Measurements from ENCODE around the gene UGT1A7. TPM values are rescaled to one million over a fixed set of nuclear protein-coding genes. Genes with fewer than 3 reads are reported as not detected.

UGT1A7 gene
- polyA plus RNA-seq, 1 donor from 2014 or later = not detected

DNA sequence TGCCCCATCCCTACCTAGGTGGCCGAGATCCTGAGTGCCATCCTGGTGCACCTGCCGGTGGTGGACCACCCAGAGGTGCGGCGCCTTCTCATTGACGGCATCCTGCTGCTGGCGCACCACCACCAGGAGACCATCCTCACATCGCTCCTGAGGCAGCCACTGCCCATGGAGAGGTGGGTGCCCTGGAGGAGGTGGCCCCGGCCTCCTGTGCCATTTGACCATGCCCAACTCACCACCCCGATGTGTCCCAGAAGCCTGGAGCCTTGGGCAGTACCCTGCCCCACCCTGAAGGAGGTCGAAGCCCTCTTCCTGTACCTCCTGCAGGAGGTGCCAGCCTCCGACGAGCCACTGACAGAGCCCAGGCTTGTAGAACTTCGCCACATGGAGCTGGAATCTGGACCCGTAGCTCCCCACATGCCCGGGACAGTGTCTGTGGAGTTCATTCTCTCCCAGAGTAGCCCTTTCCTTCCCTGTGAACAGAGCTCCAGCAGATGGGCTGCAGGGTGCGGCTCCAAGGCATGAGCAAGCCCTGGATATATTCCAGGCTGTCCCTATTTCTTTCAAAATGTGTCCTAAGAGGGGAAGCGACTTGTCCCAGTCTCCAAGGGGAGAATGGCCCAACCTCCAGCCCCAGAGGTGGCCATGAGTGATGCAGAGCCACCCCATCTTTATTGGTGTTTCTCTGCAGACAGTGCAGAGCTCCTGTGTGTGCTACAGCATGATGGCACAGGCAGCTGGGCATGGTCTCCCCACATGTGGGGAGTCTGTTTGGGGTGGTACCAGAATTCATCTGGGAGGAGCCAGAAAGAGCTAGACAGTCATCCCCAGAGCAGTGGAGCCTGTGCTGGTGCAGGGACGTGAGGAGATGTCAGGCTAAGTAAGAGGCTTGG is 138.4 kb downstream of the UGT1A7 start:
- H4K20me1 ChIP-seq (ENCODE audit: insufficient read depth) = no peaks in the 10 kb centered on the region
- H3K4me3 ChIP-seq (ENCODE audit: low read length) = no peak overlapping the region
- no peaks in the 10 kb centered on the region for H3F3A ChIP-seq (ENCODE audit: insufficient read depth, low read length, poor library complexity, severe bottlenecking)
- H3K9ac ChIP-seq (ENCODE audit: low read length) = no peak overlapping the region
- no peaks in the 10 kb centered on the region for H3K79me2 ChIP-seq (replicated peaks; ENCODE audit: insufficient read depth, low read length)
- H3K36me3 ChIP-seq (ENCODE audit: insufficient read depth, low read length) = no peaks in the 10 kb centered on the region
- H3K27ac ChIP-seq (ENCODE audit: low read length) = no peak overlapping the region
- no peaks in the 10 kb centered on the region for H3K27me3 ChIP-seq (ENCODE audit: insufficient read depth, low read depth, low read length)
- no peak for TF ChIP-seq POLR2AphosphoS5 (IDR thresholded peaks at IDR 0.05)
- no peak for TF ChIP-seq RAD21 (conservative IDR thresholded peaks at IDR 0.05)
- no peak for TF ChIP-seq MXI1 (conservative IDR thresholded peaks at IDR 0.05; ENCODE audit: poor library complexity, severe bottlenecking)
- no peak for TF ChIP-seq EZH2 (IDR thresholded peaks at IDR 0.05; ENCODE audit: borderline replicate concordance, insufficient read depth, low read length, poor library complexity, severe bottlenecking)
- TF ChIP-seq, protein P1, sequence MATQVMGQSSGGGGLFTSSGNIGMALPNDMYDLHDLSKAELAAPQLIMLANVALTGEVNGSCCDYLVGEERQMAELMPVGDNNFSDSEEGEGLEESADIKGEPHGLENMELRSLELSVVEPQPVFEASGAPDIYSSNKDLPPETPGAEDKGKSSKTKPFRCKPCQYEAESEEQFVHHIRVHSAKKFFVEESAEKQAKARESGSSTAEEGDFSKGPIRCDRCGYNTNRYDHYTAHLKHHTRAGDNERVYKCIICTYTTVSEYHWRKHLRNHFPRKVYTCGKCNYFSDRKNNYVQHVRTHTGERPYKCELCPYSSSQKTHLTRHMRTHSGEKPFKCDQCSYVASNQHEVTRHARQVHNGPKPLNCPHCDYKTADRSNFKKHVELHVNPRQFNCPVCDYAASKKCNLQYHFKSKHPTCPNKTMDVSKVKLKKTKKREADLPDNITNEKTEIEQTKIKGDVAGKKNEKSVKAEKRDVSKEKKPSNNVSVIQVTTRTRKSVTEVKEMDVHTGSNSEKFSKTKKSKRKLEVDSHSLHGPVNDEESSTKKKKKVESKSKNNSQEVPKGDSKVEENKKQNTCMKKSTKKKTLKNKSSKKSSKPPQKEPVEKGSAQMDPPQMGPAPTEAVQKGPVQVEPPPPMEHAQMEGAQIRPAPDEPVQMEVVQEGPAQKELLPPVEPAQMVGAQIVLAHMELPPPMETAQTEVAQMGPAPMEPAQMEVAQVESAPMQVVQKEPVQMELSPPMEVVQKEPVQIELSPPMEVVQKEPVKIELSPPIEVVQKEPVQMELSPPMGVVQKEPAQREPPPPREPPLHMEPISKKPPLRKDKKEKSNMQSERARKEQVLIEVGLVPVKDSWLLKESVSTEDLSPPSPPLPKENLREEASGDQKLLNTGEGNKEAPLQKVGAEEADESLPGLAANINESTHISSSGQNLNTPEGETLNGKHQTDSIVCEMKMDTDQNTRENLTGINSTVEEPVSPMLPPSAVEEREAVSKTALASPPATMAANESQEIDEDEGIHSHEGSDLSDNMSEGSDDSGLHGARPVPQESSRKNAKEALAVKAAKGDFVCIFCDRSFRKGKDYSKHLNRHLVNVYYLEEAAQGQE (IDR thresholded peaks at IDR 0.05; ENCODE audit: borderline replicate concordance) = no peak
- no peak for TF ChIP-seq EP300 (conservative IDR thresholded peaks at IDR 0.05; ENCODE audit: poor library complexity, severe bottlenecking)
- TF ChIP-seq, protein P2, sequence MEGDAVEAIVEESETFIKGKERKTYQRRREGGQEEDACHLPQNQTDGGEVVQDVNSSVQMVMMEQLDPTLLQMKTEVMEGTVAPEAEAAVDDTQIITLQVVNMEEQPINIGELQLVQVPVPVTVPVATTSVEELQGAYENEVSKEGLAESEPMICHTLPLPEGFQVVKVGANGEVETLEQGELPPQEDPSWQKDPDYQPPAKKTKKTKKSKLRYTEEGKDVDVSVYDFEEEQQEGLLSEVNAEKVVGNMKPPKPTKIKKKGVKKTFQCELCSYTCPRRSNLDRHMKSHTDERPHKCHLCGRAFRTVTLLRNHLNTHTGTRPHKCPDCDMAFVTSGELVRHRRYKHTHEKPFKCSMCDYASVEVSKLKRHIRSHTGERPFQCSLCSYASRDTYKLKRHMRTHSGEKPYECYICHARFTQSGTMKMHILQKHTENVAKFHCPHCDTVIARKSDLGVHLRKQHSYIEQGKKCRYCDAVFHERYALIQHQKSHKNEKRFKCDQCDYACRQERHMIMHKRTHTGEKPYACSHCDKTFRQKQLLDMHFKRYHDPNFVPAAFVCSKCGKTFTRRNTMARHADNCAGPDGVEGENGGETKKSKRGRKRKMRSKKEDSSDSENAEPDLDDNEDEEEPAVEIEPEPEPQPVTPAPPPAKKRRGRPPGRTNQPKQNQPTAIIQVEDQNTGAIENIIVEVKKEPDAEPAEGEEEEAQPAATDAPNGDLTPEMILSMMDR (IDR thresholded peaks at IDR 0.05; ENCODE audit: poor library complexity, severe bottlenecking) = no peak
- TF ChIP-seq SMC3 (conservative IDR thresholded peaks at IDR 0.05; ENCODE audit: poor library complexity) = no peak
- TF ChIP-seq TAF1 (IDR thresholded peaks at IDR 0.05; ENCODE audit: low read depth) = no peak
- H3K9me2 ChIP-seq (ENCODE audit: insufficient read depth, low read length) = no peaks in the 10 kb centered on the region
- no peak overlapping the region for H2AFZ ChIP-seq (ENCODE audit: low read depth, low read length)
- no peaks in the 10 kb centered on the region for H3K9me3 ChIP-seq (ENCODE audit: low read length)
- H3K4me2 ChIP-seq (ENCODE audit: low read length) = no peak overlapping the region

DNA sequence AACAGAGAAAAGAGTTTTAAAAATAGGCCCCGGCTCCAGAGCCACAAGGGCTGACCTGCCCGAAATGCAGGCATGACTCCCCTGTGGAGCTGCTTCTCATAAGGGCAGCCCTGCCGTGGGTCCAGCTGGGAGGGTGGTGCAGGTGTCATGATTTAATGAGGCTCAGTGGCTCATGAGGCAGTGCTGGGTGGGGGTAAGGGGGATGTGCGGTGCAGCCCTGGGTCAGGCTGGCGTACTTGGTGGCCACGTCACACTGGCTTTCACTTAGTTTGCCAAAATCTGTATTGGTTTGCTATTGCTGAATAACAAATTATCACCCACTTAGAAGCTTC is 139.0 kb downstream of the UGT1A7 start:
- no peaks in the 10 kb centered on the region for H3K9me3 ChIP-seq (ENCODE audit: low read length)
- no peak overlapping the region for H3K9ac ChIP-seq (ENCODE audit: low read length)
- H2AFZ ChIP-seq (ENCODE audit: low read depth, low read length) = no peak overlapping the region
- H3K79me2 ChIP-seq (replicated peaks; ENCODE audit: insufficient read depth, low read length) = no peaks in the 10 kb centered on the region
- H3F3A ChIP-seq (ENCODE audit: insufficient read depth, low read length, poor library complexity, severe bottlenecking) = no peaks in the 10 kb centered on the region
- no peaks in the 10 kb centered on the region for H3K9me2 ChIP-seq (ENCODE audit: insufficient read depth, low read length)
- no peak overlapping the region for H3K4me3 ChIP-seq (ENCODE audit: low read length)
- no peaks in the 10 kb centered on the region for H3K27me3 ChIP-seq (ENCODE audit: insufficient read depth, low read depth, low read length)
- TF ChIP-seq EZH2 (IDR thresholded peaks at IDR 0.05; ENCODE audit: borderline replicate concordance, insufficient read depth, low read length, poor library complexity, severe bottlenecking) (no peak), SMC3 (conservative IDR thresholded peaks at IDR 0.05; ENCODE audit: poor library complexity) (no peak), EP300 (conservative IDR thresholded peaks at IDR 0.05; ENCODE audit: poor library complexity, severe bottlenecking) (no peak), RAD21 (conservative IDR thresholded peaks at IDR 0.05) (no peak), MXI1 (conservative IDR thresholded peaks at IDR 0.05; ENCODE audit: poor library complexity, severe bottlenecking) (no peak), POLR2AphosphoS5 (IDR thresholded peaks at IDR 0.05) (no peak), TAF1 (IDR thresholded peaks at IDR 0.05; ENCODE audit: low read depth) (no peak)
- TF ChIP-seq, protein P2 (IDR thresholded peaks at IDR 0.05; ENCODE audit: poor library complexity, severe bottlenecking) = no peak
- TF ChIP-seq, protein P1 (IDR thresholded peaks at IDR 0.05; ENCODE audit: borderline replicate concordance) = no peak
- H3K4me2 ChIP-seq (ENCODE audit: low read length) = no peak overlapping the region
- H3K27ac ChIP-seq (ENCODE audit: low read length) = no peak overlapping the region
- no peaks in the 10 kb centered on the region for H3K36me3 ChIP-seq (ENCODE audit: insufficient read depth, low read length)
- no peaks in the 10 kb centered on the region for H4K20me1 ChIP-seq (ENCODE audit: insufficient read depth)
